Gastrocnemius medialis (tissue), 4 donors: Measurements from ENCODE around the gene KCP. TPM values are rescaled to one million over a fixed set of nuclear protein-coding genes. Genes with fewer than 3 reads are reported as not detected.

ENCODE experiments used
- ATAC-seq, 2 donors: fragments of 150-250 bp; one replicate each; pipeline ENCODE4 v1.9.1; 2016
- DNase-seq, 2 donors: peaks; one replicate each; pipeline ENCODE4 v3.0.0-alpha.2; 2019
- H3K27ac ChIP-seq, 4 donors: fragments of 200-600 bp; sonication (generic); 1 replicate in 1 of 4; 2 replicates in 3 of 4; pipeline ENCODE4 v1.5.1; 2016 to 2018; ENCODE audit warnings: mild to moderate bottlenecking in 2 of 4, moderate library complexity in 1 of 4
- H3K27me3 ChIP-seq, 3 donors: fragments of 200-600 bp; sonication (generic) in 2 of 3; 1 replicate in 1 of 3; 2 replicates in 2 of 3; pipeline versions ENCODE4 v1.5.1 to v1.6.0; 2016 to 2019; ENCODE audit warnings: mild to moderate bottlenecking in 1 of 3, moderate library complexity in 1 of 3
- H3K36me3 ChIP-seq, 2 donors: fragments of 200-600 bp; sonication (generic) in 1 of 2; one replicate each; pipeline ENCODE4 v1.5.1; 2017 to 2018
- H3K4me1 ChIP-seq, 2 donors: fragments of 200-600 bp; sonication (generic) in 1 of 2; one replicate each; pipeline ENCODE4 v1.5.1; 2016 to 2017; ENCODE audit warnings: mild to moderate bottlenecking in 2 of 2
- H3K4me3 ChIP-seq, 4 donors: fragments of 200-600 bp; sonication (generic) in 3 of 4; 1 replicate in 1 of 4; 2 replicates in 3 of 4; pipeline ENCODE4 v1.5.1; 2016 to 2019; ENCODE audit warnings: mild to moderate bottlenecking in 2 of 4
- H3K9me3 ChIP-seq, 3 donors: fragments of 200-600 bp; sonication (generic) in 2 of 3; 1 replicate in 1 of 3; 2 replicates in 2 of 3; pipeline ENCODE4 v1.5.1; 2016 to 2019
- POLR2A ChIP-seq, 2 donors: fragments of 450-650 bp; IDR thresholded peaks; one replicate each; pipeline ENCODE4 v1.6.1; 2017; ENCODE audit warnings: antibody characterized with exemption in 2 of 2, mild to moderate bottlenecking in 2 of 2, moderate library complexity in 2 of 2
- in situ Hi-C, 4 donors: fragments of 200-750 bp; cut with MboI; loops; one replicate each; pipeline versions ENCODE4 v1.15.0 to v1.8.0; 2017; ENCODE audit warnings: low sequenced_read_pairs in 4 of 4
- intact Hi-C: fragments of 100-400 bp; cut with DNase I; formaldehyde crosslinking; loops from one replicate; pipeline ENCODE4 v1.15.1; 2023; ENCODE audit warnings: low total_unique reads
- total RNA-seq, 4 donors: library from RNA; depleted of rRNA; stranded (reverse); fragments of >200 nt; gene quantifications; one replicate each; pipeline versions ENCODE4 v1.1.0 to v1.2.3, GENCODE V29; 2016
- TF ChIP-seq, protein P1 (sequence below), 5 experiments: fragments of 450-650 bp in 3 of 5; fragments of 200-600 bp in 2 of 5; sonication (generic) in 2 of 5; IDR thresholded peaks in 4 of 5; conservative IDR thresholded peaks in 1 of 5; 1 replicate in 4 of 5; 2 replicates in 1 of 5; pipeline ENCODE4 v1.5.1; 2016 to 2019; ENCODE audit warnings: antibody characterized with exemption in 5 of 5, mild to moderate bottlenecking in 3 of 5, moderate library complexity in 3 of 5

Gene KCP
- total RNA-seq, 4 donors from 2014 or later = 0.10 TPM; not detected in 3

DNA sequence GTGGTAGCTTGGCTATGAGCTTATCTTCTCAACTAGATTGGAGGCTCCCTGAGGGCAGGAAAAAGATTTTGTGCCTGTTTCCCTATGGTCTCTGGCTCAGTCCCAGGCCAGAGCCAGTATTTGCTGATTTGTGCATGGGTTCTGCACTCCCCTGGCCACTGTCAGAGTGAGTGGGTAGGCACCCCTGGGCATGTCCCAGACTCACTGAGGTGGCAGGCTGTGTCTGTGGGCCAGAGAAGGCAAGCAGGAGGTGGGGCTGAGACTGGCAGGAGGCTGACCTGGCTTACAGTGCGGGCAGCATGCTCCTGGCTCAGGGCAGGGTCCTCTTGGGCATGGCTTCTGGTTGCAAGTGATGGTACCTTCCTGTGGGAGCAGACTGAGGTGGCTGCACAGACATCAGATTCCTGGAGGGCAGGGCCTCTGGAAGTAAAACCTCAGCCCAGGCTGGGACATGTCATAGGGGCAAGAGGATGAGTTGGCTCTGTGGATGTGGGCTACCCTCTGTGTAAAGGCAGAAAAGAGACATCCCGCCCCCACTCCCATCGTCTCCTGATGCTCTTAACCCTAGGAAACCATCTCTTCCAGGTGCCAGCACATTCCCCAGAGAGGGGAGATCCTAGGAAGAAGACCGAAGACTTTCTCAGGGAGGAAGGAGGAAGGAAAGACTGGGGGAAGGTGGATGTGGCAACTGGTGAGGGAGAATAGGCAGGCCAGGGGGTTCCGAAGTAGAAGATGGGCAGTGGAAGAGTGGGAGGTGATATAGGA lies 4.3 kb downstream of the KCP start:
- Histone ChIP-seq H3K9me3 (no peaks in the 10 kb centered on the region), H3K27ac (no peak overlapping the region), H3K36me3 (no peaks in the 10 kb centered on the region), H3K4me1 (no peaks in the 10 kb centered on the region), H3K4me3 (no peak overlapping the region), H3K27me3 (peaks cover 12 to 21% (median 18%) of the 10 kb centered on the region in 3 donors)
- DNase-seq (no peak), ATAC-seq (no peak)
- in situ Hi-C loops = loop anchor here in 2 of 4 donors (10.0 kb wide), 1 partner anchor 189 kb away; no protein-coding TSS in a partner anchor
- intact Hi-C loops = no loop called here
- TF ChIP-seq POLR2A (IDR thresholded peaks at IDR 0.05) = no peak
- TF ChIP-seq, protein P1, sequence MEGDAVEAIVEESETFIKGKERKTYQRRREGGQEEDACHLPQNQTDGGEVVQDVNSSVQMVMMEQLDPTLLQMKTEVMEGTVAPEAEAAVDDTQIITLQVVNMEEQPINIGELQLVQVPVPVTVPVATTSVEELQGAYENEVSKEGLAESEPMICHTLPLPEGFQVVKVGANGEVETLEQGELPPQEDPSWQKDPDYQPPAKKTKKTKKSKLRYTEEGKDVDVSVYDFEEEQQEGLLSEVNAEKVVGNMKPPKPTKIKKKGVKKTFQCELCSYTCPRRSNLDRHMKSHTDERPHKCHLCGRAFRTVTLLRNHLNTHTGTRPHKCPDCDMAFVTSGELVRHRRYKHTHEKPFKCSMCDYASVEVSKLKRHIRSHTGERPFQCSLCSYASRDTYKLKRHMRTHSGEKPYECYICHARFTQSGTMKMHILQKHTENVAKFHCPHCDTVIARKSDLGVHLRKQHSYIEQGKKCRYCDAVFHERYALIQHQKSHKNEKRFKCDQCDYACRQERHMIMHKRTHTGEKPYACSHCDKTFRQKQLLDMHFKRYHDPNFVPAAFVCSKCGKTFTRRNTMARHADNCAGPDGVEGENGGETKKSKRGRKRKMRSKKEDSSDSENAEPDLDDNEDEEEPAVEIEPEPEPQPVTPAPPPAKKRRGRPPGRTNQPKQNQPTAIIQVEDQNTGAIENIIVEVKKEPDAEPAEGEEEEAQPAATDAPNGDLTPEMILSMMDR (IDR thresholded peaks at IDR 0.05 in 4 of 5, conservative IDR thresholded peaks at IDR 0.05 in 1 of 5) = no peak

DNA sequence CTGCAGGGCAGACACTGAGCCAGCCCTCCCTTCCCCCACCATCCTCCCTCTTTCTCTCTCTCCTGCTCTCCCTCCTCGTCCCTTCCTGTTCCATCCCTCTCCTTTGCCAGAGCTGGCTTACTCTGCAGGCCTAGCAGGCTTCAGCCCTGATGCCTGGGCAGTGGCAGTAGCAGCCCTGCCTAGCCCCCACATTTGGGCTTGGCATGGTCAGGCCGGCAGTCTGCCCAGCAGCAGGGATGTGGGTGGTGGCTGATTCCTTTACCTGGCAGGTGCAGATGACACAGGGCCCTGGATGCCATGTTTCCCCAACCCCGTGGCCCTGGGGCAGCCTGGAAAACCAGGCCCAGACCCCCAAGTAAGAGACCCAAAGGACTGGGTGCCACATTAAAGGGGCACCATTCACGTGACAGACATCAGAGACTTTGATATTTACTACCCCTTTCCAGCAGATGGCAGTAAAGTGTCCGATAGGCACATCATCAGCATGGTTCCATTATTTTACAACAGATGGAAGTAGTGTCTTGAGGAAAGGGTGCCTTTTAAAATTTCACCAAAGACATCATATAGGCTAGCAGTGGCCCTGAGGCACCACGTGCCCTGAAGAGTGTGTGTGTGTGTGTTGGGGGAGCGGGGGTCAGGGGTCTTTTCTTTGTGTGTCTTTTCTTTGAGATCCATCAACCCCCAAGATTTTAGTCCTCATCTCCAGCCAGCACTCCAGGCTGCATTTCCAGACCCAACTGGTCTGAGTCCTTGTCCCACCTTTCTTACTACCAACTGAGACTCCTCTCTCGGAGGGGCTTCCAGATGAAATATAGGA lies 5.9 kb downstream of the KCP start:
- Histone ChIP-seq H3K9me3 (no peaks in the 10 kb centered on the region), H3K4me3 (no peak overlapping the region), H3K4me1 (no peaks in the 10 kb centered on the region), H3K27ac (no peak overlapping the region), H3K27me3 (peaks cover 2 to 9% (median 5%) of the 10 kb centered on the region in 3 donors), H3K36me3 (no peaks in the 10 kb centered on the region)
- intact Hi-C loops (loop anchor here (1.0 kb wide), 1 partner anchor 187 kb away; no protein-coding TSS in a partner anchor), in situ Hi-C loops (loop anchor here in 3 of 4 donors (5.0 to 10.0 kb wide), 2 partner anchors 188 to 190 kb away; no protein-coding TSS in a partner anchor)
- TF ChIP-seq, protein P1 (IDR thresholded peaks at IDR 0.05 in 4 of 5, conservative IDR thresholded peaks at IDR 0.05 in 1 of 5) = peak; percentile 19 to 69 (median 58)
- TF ChIP-seq POLR2A (IDR thresholded peaks at IDR 0.05) = no peak
- no peak for DNase-seq
- peak in 1 of 2 donors; percentile 57 for ATAC-seq

DNA sequence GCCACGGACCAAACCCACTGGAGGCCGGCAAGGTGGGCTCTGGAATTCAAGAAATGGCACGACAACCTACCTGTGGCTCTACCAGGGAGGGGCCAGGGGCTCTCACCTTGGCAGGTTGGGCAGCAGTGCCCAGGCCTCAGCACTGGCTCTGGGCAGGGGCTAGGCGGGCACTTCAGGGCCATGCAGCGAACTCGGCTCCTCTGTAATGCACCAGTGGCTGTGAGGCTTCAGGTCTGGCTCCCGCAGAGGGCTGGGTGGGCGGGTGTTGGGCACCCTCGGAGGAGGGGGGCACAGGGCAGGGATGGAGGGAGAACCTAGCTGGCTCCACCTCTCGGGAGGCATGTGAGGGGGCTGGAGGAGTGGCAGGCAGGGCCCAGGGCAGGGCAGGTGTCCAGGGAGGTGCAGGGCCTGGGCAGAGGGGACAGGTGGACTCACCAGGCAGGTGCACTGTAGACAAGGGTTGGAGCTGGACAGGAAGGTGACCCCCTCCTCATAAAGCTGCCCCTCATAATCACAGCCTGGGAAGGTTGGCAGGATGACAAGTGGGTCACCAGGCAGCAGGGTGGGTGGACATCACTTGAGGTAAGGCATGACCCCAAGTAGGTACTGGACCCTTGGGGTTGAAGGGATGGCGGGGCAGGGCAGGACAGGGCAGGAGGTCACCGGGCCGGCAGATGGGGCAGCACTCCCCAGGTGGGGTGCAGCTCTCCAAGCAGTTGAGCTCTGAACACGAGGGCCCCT lies 6.7 kb downstream of the KCP start:
- in situ Hi-C loops = loop anchor here in 3 of 4 donors (5.0 to 10.0 kb wide), 2 partner anchors 189 to 191 kb away; no protein-coding TSS in a partner anchor
- Histone ChIP-seq H3K4me3 (no peak overlapping the region), H3K9me3 (no peaks in the 10 kb centered on the region), H3K4me1 (no peaks in the 10 kb centered on the region), H3K27ac (no peak overlapping the region), H3K27me3 (peaks cover 0 to 9% (median 0%) of the 10 kb centered on the region in 3 donors), H3K36me3 (no peaks in the 10 kb centered on the region)
- intact Hi-C loops = loop anchor here (1.0 kb wide), 1 partner anchor 188 kb away; no protein-coding TSS in a partner anchor
- no peak for DNase-seq
- ATAC-seq = no peak
- no peak for TF ChIP-seq POLR2A (IDR thresholded peaks at IDR 0.05)

DNA sequence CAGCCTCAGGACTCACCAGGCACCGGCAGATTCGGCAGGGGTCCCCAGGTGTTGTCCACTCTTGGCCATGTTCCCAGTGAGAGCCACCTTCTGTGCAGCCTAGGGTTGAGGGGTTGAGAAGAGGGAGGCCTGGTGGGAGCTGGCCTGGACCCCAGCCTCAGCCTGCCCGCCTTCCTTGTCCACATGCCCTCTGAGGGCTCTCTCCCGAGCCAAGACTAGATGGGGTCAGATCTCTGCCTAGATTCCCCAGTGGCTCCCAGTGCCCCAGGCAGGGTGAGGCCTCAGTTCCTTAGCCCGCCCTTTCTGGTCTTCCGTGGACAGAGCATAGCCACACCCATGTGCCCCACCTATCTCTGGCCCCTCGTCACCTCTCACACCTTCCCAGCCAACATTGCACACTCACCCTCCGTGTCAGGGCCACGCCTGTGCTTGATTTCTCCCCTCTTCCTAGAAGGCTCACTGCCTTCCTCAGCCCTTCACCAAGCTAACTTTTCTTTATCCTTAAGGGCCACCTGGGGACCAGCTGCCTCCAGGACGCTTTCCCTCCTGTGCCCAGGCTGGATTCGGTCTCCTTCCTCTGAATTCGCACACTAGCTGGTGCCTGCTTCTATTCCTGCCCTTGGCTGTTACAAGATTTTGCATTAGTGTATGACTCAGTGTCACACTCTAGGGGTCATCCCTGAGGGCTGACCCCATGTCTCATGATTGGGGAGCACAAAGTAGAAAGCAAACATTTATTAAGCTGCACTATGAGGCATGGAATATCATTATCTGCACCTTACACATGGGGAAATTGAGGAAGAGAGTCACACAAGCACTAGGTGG lies 7.5 kb downstream of the KCP start:
- H3K36me3 ChIP-seq = no peaks in the 10 kb centered on the region
- peaks cover 0 to 6% (median 0%) of the 10 kb centered on the region in 3 donors for H3K27me3 ChIP-seq
- H3K4me1 ChIP-seq = no peaks in the 10 kb centered on the region
- no peak overlapping the region for H3K27ac ChIP-seq
- intact Hi-C loops = no loop called here
- TF ChIP-seq, protein P1 (IDR thresholded peaks at IDR 0.05 in 4 of 5, conservative IDR thresholded peaks at IDR 0.05 in 1 of 5) = no peak
- TF ChIP-seq POLR2A (IDR thresholded peaks at IDR 0.05) = no peak
- in situ Hi-C loops = loop anchor here in 3 of 4 donors (5.0 to 10.0 kb wide), 2 partner anchors 189 to 192 kb away; no protein-coding TSS in a partner anchor
- DNase-seq (no peak), ATAC-seq (no peak)
- no peaks in the 10 kb centered on the region for H3K9me3 ChIP-seq
- no peak overlapping the region for H3K4me3 ChIP-seq
